K562 (cell line): ENCODE measurements around the gene FFAR1. TPM values are rescaled to one million over a fixed set of nuclear protein-coding genes. Genes with fewer than 3 reads are reported as not detected.

Experiments used
- ARID4B ChIP-seq: sonication (generic); formaldehyde crosslinking; IDR thresholded peaks from 2 replicates; pipeline ENCODE4 v1.8.0; 2022; ENCODE audit warnings: mild to moderate bottlenecking, missing genetic modification reagents
- ATF1 ChIP-seq, 2 experiments: fragments of 450-650 bp in 1 of 2; IDR thresholded peaks; 2 replicates each; pipeline ENCODE4 v1.6.1; 2016; ENCODE audit warnings: missing compliant biosample characterization in 1 of 2, missing genetic modification characterization in 1 of 2
- BDP1 ChIP-seq: IDR thresholded peaks from 3 replicates; pipeline ENCODE4 v1.6.1; 2011; ENCODE audit not compliant: insufficient read length, insufficient read depth
- BRD9 ChIP-seq: fragments of 450-650 bp; IDR thresholded peaks from 2 replicates; pipeline ENCODE4 v1.6.1; 2018; ENCODE audit warnings: low read depth; ENCODE audit not compliant: partially characterized antibody
- ETV1 ChIP-seq: fragments of 450-650 bp; conservative IDR thresholded peaks from 2 replicates; pipeline ENCODE4 v1.6.1; 2016; ENCODE audit warnings: missing genetic modification characterization, control low read depth, low read depth, missing compliant biosample characterization
- GATA2 ChIP-seq: sonication (generic); formaldehyde crosslinking; IDR thresholded peaks from 2 replicates; pipeline ENCODE4 v1.4.0; 2020; ENCODE audit warnings: mild to moderate bottlenecking, missing genetic modification reagents
- KHSRP ChIP-seq: fragments of 450-650 bp; IDR thresholded peaks from 2 replicates; pipeline ENCODE4 v1.6.1; 2017
- L3MBTL2 ChIP-seq: fragments of 450-650 bp; IDR thresholded peaks from 2 replicates; pipeline ENCODE4 v1.6.1; 2016; ENCODE audit warnings: mild to moderate bottlenecking, moderate library complexity
- NR4A1 ChIP-seq, 2 experiments: fragments of 250-450 bp in 1 of 2; fragments of 450-650 bp in 1 of 2; sonication (Bioruptor Pico) in 1 of 2; IDR thresholded peaks; 2 replicates each; pipeline versions ENCODE4 v1.4.0 to v1.6.1; 2016 to 2020; ENCODE audit warnings: mild to moderate bottlenecking in 2 of 2, missing compliant biosample characterization in 1 of 2, missing genetic modification characterization in 1 of 2, moderate library complexity in 1 of 2
- PHB ChIP-seq: fragments of 250-450 bp; sonication (Bioruptor Pico); IDR thresholded peaks from 2 replicates; pipeline ENCODE4 v1.5.0; 2021
- PHF8 ChIP-seq: fragments of 200-600 bp; sonication (generic); IDR thresholded peaks from 2 replicates; pipeline ENCODE4 v1.6.1; 2012; ENCODE audit warnings: mixed run types, mild to moderate bottlenecking, inconsistent platforms, low read length, moderate library complexity, borderline replicate concordance
- POLR2H ChIP-seq: IDR thresholded peaks from 2 replicates; pipeline ENCODE4 v1.6.1; 2016; ENCODE audit warnings: missing genetic modification characterization, low read depth, mild to moderate bottlenecking, control low read depth, missing compliant biosample characterization, moderate library complexity
- RCOR1 ChIP-seq, 2 experiments: IDR thresholded peaks; 2 replicates each; pipeline ENCODE4 v1.6.1; 2012; ENCODE audit warnings: low read depth in 2 of 2, low read length in 2 of 2, borderline replicate concordance in 1 of 2, improper control_type of control experiment in 1 of 2
- SRSF7 ChIP-seq: fragments of 200-400 bp; formaldehyde crosslinking; optimal IDR thresholded peaks from 2 replicates; pipeline ENCODE3; 2017; ENCODE audit warnings: mild to moderate bottlenecking, low read depth, low read length
- TFAM ChIP-seq: fragments of 250-450 bp; sonication (Bioruptor Pico); conservative IDR thresholded peaks from 2 replicates; pipeline ENCODE4 v1.5.0; 2021; ENCODE audit warnings: mild to moderate bottlenecking, moderate library complexity
- TSC22D4 ChIP-seq: fragments of 450-650 bp; IDR thresholded peaks from 2 replicates; pipeline ENCODE4 v1.6.1; 2016; ENCODE audit warnings: missing genetic modification characterization, missing biosample characterization, control low read depth
- USF1 ChIP-seq: sonication (generic); formaldehyde crosslinking; IDR thresholded peaks from 2 replicates; pipeline ENCODE4 v1.9.0; 2022; ENCODE audit warnings: mild to moderate bottlenecking, missing genetic modification reagents
- ZBTB2 ChIP-seq: fragments of 450-650 bp; IDR thresholded peaks from 2 replicates; pipeline ENCODE4 v1.6.1; 2016; ENCODE audit warnings: antibody characterized with exemption
- ZNF324 ChIP-seq: fragments of 250-450 bp; sonication (Bioruptor Pico); IDR thresholded peaks from 2 replicates; pipeline ENCODE4 v1.4.0; 2020; ENCODE audit warnings: mild to moderate bottlenecking
- ZNF431 ChIP-seq: sonication (generic); formaldehyde crosslinking; IDR thresholded peaks from 2 replicates; pipeline ENCODE4 v1.8.0; 2022; ENCODE audit warnings: mild to moderate bottlenecking, missing genetic modification reagents
- ZNF830 ChIP-seq: fragments of 250-450 bp; sonication (Bioruptor Pico); IDR thresholded peaks from 2 replicates; pipeline ENCODE4 v1.5.0; 2021; ENCODE audit warnings: mild to moderate bottlenecking
- polyA plus RNA-seq, 8 experiments: library from polyadenylated mRNA; depleted of rRNA in 4 of 8; stranded (reverse) in 5 of 8; unstranded in 3 of 8; fragments of >200 nt; fragmentation: Nextera tagmentation in 2 of 8; fragmentation: Illumina TruSeq in 1 of 8; extraction: Ambion mirVana in 2 of 8; extraction: Trizol in 1 of 8; gene quantifications; 2 replicates each; pipeline versions ENCODE4 v1.2.1 to v1.2.3, GENCODE V29; 2011 to 2014; ENCODE audit warnings: inconsistent platforms in 1 of 8, missing spikeins in 1 of 8
- total RNA-seq, 7 experiments: library from RNA; depleted of rRNA in 6 of 7; stranded (reverse); fragments of >200 nt in 6 of 7; fragmentation: Illumina TruSeq in 2 of 7; extraction: Trizol in 2 of 7; gene quantifications; 2 replicates each; pipeline versions ENCODE4 v1.2.1 to v1.2.3, GENCODE V29; 2011 to 2021; ENCODE audit warnings: low replicate concordance in 1 of 7
- TF ChIP-seq, protein P1 (sequence below): sonication (generic); formaldehyde crosslinking; IDR thresholded peaks from 2 replicates; pipeline ENCODE4 v1.8.0; 2022; ENCODE audit warnings: mild to moderate bottlenecking, missing genetic modification reagents
- TF ChIP-seq, protein P2 (sequence below): fragments of 250-450 bp; sonication (Bioruptor Pico); IDR thresholded peaks from 2 replicates; pipeline ENCODE4 v1.6.1; 2021; ENCODE audit warnings: mild to moderate bottlenecking

Gene FFAR1
- total and polyA plus RNA-seq, 9 of the 15 experiments (the other 6 are each of a cell fraction or from before 2014, with no cell fraction given), result not detected

DNA sequence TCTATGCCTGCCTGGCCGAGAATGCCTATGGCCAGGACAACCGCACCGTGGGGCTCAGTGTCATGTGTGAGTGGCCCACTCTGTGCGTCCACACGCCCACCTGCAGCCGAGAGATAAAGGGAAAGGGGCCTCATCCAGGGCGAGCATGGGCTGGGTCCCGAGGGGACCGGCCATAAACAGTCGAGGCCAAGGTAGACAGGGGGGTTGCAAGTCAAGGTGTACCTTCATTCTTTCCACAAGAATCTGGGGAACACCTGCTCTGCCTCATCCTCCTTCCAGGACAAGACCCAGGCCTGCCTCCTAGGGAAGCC lies 47.4 kb upstream of the FFAR1 start (continued):
- TF ChIP-seq ARID4B (CRISPR knock-in tag), result no peak
- TF ChIP-seq ZBTB2, result no peak
- no peak for TF ChIP-seq SRSF7
- TF ChIP-seq, protein P1, sequence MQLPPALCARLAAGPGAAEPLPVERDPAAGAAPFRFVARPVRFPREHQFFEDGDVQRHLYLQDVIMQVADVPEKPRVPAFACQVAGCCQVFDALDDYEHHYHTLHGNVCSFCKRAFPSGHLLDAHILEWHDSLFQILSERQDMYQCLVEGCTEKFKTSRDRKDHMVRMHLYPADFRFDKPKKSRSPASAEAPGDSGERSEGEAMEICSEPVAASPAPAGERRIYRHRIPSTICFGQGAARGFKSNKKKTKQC (CRISPR knock-in tag), result no peak
- TF ChIP-seq ETV1 (tag), result no peak
- no peak for TF ChIP-seq ZNF431 (CRISPR knock-in tag)
- TF ChIP-seq USF1 (CRISPR knock-in tag), result peak; percentile 45
- peak; percentile 30; the same call in 1 of the 2 replicates for TF ChIP-seq L3MBTL2
- no peak for TF ChIP-seq TFAM
- TF ChIP-seq, protein P2, sequence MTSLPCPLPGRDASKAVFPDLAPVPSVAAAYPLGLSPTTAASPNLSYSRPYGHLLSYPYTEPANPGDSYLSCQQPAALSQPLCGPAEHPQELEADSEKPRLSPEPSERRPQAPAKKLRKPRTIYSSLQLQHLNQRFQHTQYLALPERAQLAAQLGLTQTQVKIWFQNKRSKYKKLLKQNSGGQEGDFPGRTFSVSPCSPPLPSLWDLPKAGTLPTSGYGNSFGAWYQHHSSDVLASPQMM (CRISPR knock-in tag), result no peak
- 0 out of 2 replicates have a peak, but pooled peaks have one; percentile 17 for TF ChIP-seq GATA2 (CRISPR knock-in tag)
- TF ChIP-seq ZNF324 (CRISPR knock-in tag), result no peak
- no peak for TF ChIP-seq RCOR1 (IDR thresholded peaks at IDR 0.05; ENCODE audit: borderline replicate concordance in 1 of 2, low read depth in 2 of 2, low read length in 2 of 2)
- TF ChIP-seq ZNF830 (CRISPR knock-in tag), result no peak
- no peak for TF ChIP-seq PHB (CRISPR knock-in tag)
- TF ChIP-seq TSC22D4 (tag), result no peak
- TF ChIP-seq PHF8, result no peak
- TF ChIP-seq BDP1, result no peak
- no peak for TF ChIP-seq POLR2H (tag)
- TF ChIP-seq BRD9, result no peak
- no peak for TF ChIP-seq ATF1 (CRISPR knock-in tag; IDR thresholded peaks at IDR 0.05)
- no peak for TF ChIP-seq ATF1 (tag; IDR thresholded peaks at IDR 0.05)
- no peak for TF ChIP-seq KHSRP
- no peak for TF ChIP-seq NR4A1 (CRISPR knock-in tag; IDR thresholded peaks at IDR 0.05)
- 0 out of 2 replicates have a peak, but pooled peaks have one; percentile 37 for TF ChIP-seq NR4A1 (tag; IDR thresholded peaks at IDR 0.05)
